H54 (cell line): Measurements from ENCODE around the gene APOL5.
"Not testable (repeated sequence)": the region's sequence is repeated elsewhere in the genome, so short reads cannot be mapped to it uniquely, and the experiment has no call there.

ENCODE experiments used
- DNase-seq: peaks from one replicate; pipeline ENCODE4 v3.0.0; 2011; ENCODE audit warnings: low spot score, mixed read lengths; ENCODE audit not compliant: insufficient read length
- FAIRE-seq: peaks from 3 replicates; lab custom pipeline; 2011; peaks lifted over from hg19 to GRCh38; lab: Jason Lieb, UNC
- POLR2A ChIP-seq: IDR thresholded peaks from 2 replicates; pipeline ENCODE4 v1.6.1; 2011; ENCODE audit warnings: low read depth, mild to moderate bottlenecking, low read length

Gene APOL5, protein sequence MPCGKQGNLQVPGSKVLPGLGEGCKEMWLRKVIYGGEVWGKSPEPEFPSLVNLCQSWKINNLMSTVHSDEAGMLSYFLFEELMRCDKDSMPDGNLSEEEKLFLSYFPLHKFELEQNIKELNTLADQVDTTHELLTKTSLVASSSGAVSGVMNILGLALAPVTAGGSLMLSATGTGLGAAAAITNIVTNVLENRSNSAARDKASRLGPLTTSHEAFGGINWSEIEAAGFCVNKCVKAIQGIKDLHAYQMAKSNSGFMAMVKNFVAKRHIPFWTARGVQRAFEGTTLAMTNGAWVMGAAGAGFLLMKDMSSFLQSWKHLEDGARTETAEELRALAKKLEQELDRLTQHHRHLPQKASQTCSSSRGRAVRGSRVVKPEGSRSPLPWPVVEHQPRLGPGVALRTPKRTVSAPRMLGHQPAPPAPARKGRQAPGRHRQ

DNA sequence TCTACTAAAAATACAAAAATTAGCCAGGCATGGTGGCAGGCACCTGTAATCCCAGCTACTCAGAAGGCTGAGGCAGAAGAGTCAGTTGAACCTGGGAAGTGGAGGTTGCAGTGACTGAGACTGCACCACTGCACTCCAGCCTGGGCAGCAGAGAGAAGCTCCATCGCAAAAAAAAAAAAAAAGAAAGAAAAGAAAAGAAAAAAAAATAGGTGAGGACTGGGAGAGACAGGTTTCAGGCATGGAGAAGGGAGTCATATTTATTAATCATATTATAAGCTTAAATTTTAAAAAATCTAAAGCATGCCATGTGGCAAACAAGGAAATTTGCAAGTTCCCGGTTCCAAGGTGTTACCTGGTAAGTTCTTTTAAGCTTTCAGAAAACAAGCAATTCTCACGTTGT is at the start of gene APOL5:
Gene APOL5 (plus strand): TSS at position 301 of the 400 bp plus-strand sequence. CDS start 0 bp downstream, at position 301.
- FAIRE-seq = no peak
- TF ChIP-seq POLR2A = no peak

DNA sequence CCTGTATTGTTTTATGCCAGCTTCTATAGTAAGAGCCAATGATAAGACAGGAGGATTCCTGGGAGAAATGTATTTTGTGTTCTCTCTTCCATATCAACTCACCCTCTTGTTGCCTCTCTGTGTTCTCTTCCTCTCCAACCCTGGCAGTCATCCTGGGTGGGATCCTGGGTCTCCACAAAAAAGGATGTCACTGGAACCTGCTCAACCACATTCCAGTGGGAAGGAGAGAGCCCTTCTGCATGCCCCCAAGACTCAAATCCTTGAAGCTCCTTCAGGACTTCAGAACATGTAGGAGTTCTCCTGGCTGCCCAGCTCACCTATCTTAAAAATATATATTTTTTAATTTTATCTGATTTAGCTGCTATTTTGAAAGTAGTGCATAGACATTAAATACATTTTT is 43.3 kb upstream of the APOL5 start:
- TF ChIP-seq POLR2A = no peak
- FAIRE-seq (no peak), DNase-seq (no peak)

More for the DNA sequence above, at the start of gene APOL5:
- DNase-seq = no peak

DNA sequence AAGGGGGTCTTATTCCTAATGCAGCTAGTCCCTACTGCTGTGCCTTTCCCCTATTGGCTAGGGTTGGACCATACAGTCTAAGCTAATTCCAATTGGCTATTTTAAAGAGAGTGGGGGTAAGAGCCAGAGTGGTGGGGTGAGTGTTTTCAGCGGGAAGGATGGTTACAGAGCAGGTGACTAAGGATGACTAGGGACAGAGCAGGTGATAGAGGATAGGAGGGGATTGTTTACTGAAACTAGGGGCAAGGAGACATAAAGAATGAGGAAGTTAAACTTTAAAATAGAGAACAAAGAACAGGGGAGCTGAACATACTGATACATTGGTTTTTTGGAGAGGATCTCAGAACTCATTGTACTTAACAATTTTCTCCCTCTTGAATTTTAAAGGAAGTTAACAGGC is 41.6 kb upstream of the APOL5 start:
- FAIRE-seq, DNase-seq: not testable (repeated sequence)

DNA sequence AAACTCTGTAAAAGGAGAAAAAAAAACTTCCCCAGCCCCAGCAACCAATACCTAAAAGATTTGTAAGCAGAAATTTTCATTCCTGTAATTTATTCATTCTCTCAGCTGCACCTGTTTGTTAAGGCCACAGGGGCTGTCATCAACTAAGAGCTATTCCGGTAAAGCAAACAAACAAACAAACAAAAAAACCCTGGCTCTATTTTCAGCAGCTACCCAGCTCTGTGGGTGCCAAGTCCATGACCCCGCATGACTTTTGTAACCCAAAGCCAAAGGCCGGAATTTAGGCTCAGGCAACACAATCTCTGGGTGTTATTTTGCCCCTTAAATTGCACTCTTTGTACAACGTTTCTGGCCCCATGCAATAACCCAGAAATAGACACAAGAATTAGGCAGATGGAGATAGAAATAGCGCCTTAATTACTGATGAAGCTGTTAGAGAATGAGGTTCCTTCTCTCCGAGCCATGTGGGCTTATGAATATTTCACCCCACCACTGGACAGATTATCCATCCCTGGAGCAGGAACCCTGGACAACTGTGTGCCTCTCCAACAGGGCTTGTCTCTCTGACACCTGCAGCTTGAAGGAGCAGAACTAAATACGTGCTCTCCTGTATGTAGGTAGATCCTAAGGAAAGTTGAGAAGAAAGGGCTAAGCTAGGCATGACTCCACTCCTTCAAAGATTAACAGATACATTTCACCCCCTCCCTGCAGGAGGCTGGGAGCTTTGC is 40.0 kb upstream of the APOL5 start:
- no peak for TF ChIP-seq POLR2A
- no peak for FAIRE-seq

DNA sequence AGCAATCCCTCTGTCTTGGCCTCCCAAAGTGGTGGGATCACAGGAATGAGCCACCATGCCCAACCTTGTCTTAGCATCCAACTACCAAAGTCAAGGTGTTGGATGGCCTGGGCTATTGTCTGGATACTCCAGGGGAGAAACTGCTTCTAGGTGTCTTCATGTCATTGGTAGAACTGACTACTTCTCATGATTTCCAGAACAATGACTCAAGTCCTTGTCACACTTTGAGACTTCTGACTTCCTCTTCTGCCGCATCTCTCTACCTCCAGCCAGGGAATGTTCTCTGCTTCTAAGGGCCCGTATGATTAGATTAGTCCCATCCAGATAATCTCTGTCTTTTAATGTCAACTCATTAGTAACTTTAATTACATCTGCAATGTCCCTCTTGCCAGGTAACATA is 38.8 kb upstream of the APOL5 start:
- no peak for TF ChIP-seq POLR2A
- FAIRE-seq (no peak), DNase-seq (no peak)

More for the DNA sequence above, 40.0 kb upstream of the APOL5 start:
- DNase-seq = no peak

DNA sequence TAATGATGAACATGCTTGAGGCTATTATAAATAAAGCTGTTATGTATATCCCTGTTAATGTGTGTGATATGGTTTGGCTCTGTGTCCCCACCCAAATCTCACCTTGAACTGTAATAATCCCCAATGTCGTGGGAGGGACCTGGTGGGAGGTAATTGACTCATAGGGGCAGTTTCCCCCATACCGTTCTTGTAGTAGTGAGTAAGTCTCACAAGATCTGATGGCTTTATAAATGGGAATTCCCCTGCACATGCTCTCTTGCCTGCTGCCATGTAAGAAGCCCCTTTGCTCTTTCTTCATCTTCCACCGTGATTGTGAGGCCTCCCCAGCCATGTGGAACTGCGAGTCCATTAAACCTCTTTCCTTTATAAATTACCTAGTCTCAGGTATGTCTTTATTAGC is 38.2 kb upstream of the APOL5 start:
- not testable (repeated sequence) for DNase-seq, FAIRE-seq

DNA sequence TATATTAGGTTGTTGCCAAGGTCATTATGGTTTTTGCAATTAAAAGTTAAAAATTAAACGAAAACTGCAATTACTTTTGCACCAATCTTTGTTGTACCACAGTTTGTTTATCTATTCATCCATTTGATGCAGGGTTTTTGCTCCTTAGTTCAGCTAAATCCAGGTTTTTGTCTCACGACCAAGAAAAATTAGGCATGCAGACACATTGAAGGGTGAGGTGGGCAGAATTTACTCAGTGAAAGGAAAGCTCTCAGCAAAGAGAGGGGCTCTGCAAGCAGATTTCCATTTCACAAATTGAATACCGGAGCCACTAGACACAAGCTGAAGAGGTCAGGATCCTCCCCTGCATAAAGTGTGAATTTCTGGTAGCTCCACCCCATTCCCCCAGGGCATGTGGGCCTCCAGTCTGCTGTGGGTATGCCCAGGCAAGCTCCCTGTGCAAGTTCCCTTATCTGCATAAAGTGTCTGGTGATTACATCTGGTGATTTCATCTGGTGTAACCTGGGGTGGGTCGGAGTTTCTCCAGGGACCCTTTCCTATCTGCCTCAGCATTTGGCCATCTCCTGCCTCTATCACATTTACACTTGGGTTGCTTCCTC is 36.1 kb upstream of the APOL5 start:
- no peak for TF ChIP-seq POLR2A
- no peak for DNase-seq

DNA sequence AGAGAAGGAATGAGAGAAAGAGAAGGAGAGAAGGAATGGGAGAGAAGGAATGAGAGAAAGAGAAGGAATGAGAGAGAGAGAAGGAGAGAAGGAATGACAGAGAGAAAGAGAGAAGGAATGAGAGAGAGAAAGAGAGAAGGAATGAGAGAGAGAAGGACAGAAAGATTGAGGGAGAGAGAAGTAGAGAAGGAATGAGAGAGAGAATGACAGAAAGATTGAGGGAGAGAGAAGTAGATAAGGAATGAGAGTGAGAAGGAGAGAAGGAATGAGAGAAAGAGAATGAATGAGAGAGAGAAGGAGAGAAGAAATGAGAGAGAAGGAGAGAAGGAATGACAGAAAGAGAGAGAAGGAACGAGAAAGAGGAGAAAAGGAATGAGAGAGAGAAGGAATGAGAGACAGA is 34.1 kb upstream of the APOL5 start:
- TF ChIP-seq POLR2A = no peak
- DNase-seq (no peak), FAIRE-seq (no peak)

More for the DNA sequence above, 36.1 kb upstream of the APOL5 start:
- FAIRE-seq = no peak

DNA sequence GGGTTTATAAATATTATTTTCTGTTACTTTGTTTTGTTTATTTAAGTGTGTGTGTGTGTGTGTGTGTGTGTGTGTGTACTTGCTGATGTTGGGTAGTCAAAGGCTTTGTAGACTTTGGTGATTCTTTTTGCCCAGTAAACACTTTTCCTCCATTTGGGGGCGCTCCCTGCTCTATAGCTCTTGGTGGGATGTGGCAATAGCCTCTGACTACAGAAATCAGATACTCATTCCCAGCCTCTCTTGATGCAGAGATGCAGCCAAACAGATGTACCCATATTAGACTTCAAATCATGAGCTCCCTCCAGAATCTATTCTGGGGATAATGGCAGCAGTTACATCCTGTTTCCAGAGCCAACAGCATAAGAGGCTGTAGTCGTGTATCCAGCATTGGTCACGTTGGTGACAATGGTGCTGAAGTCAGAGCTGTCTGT is 33.4 kb upstream of the APOL5 start:
- FAIRE-seq (no peak), DNase-seq (no peak)
- TF ChIP-seq POLR2A = no peak

DNA sequence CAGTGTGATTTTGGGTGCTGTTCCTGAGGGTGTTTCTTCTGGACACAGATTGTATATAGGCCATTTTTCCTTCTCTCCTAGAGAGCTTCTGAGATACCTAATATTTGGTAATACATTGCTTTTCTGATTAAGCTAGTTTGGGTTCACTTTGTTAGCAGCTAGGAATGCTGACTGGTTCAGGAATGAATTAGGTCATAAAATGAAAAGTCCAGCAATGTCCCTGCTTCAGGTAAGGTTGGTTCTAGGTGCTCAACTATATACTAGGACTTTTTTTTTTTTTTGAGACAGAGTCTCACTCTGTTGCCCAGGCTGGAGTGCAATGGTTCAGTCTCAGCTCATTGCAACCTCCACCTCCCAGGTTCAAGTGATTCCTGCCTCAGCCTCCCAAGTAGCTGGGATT is 32.9 kb upstream of the APOL5 start:
- no peak for FAIRE-seq
- no peak for TF ChIP-seq POLR2A
- no peak for DNase-seq

DNA sequence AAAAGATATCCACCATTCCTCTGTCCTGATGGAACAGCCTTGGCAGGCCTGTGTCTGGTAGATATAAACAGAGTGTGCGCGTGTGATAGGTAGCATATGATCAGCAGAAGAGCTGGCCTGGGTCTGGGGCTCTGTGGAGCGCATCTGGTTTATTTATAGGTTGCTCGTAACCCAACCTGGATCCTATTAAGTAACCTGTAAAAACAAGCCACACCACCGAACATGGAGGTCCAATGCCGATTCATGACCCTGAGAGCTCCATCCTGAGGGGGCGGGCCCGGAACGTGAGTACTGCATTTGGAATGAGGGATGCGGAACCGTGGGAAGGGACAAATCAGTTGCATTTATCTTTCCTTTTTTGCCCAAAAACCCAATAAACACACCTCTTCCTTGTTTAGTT is 31.9 kb upstream of the APOL5 start:
- TF ChIP-seq POLR2A = no peak
- no peak for DNase-seq
- no peak for FAIRE-seq

DNA sequence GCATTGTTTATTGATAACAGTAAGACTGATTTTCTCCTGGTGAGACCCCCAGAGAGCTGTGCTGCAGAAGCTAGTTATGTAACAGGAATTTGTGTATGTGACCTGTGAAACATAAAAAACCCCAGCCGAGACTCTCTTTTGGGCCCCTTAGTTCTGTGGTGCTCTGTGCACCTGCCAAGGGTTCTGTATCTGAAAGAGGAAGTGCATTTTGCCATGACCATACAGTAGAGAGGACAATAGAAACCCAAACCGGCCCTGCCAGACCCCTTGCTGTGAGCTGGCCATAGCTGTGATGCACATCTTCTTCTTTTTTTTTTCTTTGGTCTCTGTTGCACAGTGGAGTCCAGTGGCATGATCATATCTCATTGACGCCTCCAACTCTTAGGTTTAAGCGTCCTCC is 31.4 kb upstream of the APOL5 start:
- no peak for DNase-seq
- no peak for TF ChIP-seq POLR2A

DNA sequence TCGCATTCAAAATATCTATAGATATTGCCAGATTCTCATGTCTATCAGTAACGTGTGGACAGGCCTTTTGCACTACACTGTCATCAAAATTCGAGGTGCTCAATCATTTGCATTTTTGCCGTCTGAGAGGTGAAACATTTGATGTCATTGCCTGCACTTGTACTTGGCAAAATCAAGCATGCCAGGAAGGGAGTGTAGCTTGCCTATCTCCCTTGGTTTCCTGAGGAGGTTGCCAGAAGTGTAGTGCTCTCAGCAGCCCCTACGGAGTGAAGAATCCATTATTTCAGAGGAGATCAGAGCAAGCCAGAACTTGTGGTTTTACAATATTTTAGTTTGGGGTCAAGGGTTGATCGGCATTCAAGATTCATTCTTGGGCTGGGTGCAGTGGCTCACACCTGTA is 30.2 kb upstream of the APOL5 start:
- no peak for DNase-seq
- no peak for TF ChIP-seq POLR2A
- no peak for FAIRE-seq

More for the DNA sequence above, 31.4 kb upstream of the APOL5 start:
- no peak for FAIRE-seq
